ENCODE results near the gene F12. TPM values are rescaled to one million over a fixed set of nuclear protein-coding genes. Genes with fewer than 3 reads are reported as not detected.

The F12 gene
- polyA plus RNA-seq, 1 of the 3 experiments (the other 2 are of a cell fraction) = 4.3 TPM

DNA sequence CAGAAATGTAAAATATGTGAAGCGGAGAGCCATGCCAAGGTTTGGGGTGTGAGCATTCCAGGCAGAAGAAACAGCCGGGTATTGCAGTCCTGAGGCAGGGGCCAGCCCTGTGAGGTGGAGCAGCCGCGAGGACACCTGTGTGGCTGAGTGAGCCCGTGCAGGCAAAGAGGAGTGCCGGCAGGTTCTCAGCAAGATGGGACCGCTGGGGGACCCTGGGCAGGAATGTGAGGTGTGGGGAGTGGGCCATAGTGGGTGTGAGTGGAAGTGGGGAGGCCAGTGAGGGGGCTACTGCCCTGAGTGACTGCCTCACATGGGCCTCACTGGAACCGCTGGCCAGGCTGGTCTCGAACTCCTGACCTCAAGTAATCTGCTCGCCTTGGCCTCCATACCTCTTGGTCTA lies 29.1 kb upstream of the F12 start:
- Histone ChIP-seq H3K36me3 (replicated peaks in 1 of 2; ENCODE audit: control insufficient read depth in 1 of 2, insufficient read depth in 2 of 2, low read length in 1 of 2) (peaks cover 12 to 39% of the 10 kb centered on the region in 2 experiments), H2AFZ (ENCODE audit: low read depth) (no peak overlapping the region), H3K4me3 (ENCODE audit: low read depth in 2 of 2, low read length in 1 of 2) (no peak overlapping the region), H3K4me1 (ENCODE audit: control insufficient read depth in 1 of 2, insufficient read depth in 2 of 2, low read depth in 1 of 2, low read length in 1 of 2) (peaks cover 0 to 7% of the 10 kb centered on the region in 2 experiments; a peak in 1 of 4 replicates), H3F3A (replicated peaks; ENCODE audit: insufficient read depth) (peaks cover 10% of the 10 kb centered on the region), H3K9me3 (no peaks in the 10 kb centered on the region), H3K27me3 (ENCODE audit: insufficient read depth) (no peaks in the 10 kb centered on the region), H4K20me1 (ENCODE audit: insufficient read depth) (no peaks in the 10 kb centered on the region), H3K27ac (ENCODE audit: low read depth in 2 of 2, low read length in 1 of 2) (no peak overlapping the region), H3K9ac (no peak overlapping the region), H3K79me2 (ENCODE audit: insufficient read depth) (peaks cover 3% of the 10 kb centered on the region; the same call in 1 of the 2 replicates), H3K9me2 (no peaks in the 10 kb centered on the region), H3K4me2 (no peak overlapping the region)
- ChIA-PET CTCF (interaction anchor here (0.6 to 12.7 kb wide), 3 partner anchors 16 to 63 kb away, joined by 3 to 206 read pairs (median 4); partner anchors contain the start of gene PFN3), POLR2A (interaction anchor here (2.1 kb wide), 1 partner anchor 12 kb away, joined by 6 read pairs; the partner anchor contains the start of gene GRK6)
- no peak for DNase-seq
- 96% methylated on average over 9 of the region's 10 CpGs for WGBS (ENCODE audit: low lambda C conversion rate)
- TF ChIP-seq TCF12 (IDR thresholded peaks at IDR 0.05) (no peak), SIN3A (IDR thresholded peaks at IDR 0.05; ENCODE audit: borderline replicate concordance, low read depth, low read length) (no peak), FOSL2 (IDR thresholded peaks at IDR 0.05; ENCODE audit: borderline replicate concordance, low read depth) (no peak), SMC3 (IDR thresholded peaks at IDR 0.05; ENCODE audit: low read depth, low read length) (no peak), RAD21 (IDR thresholded peaks at IDR 0.05; ENCODE audit: low read length) (no peak), RCOR1 (IDR thresholded peaks at IDR 0.05; ENCODE audit: low read length) (no peak), RXRA (IDR thresholded peaks at IDR 0.05; ENCODE audit: borderline replicate concordance, low read depth) (no peak), MXI1 (IDR thresholded peaks at IDR 0.05; ENCODE audit: low read depth, low read length) (no peak), GABPA (IDR thresholded peaks at IDR 0.05; ENCODE audit: low read depth) (no peak)
- TF ChIP-seq, protein P1, sequence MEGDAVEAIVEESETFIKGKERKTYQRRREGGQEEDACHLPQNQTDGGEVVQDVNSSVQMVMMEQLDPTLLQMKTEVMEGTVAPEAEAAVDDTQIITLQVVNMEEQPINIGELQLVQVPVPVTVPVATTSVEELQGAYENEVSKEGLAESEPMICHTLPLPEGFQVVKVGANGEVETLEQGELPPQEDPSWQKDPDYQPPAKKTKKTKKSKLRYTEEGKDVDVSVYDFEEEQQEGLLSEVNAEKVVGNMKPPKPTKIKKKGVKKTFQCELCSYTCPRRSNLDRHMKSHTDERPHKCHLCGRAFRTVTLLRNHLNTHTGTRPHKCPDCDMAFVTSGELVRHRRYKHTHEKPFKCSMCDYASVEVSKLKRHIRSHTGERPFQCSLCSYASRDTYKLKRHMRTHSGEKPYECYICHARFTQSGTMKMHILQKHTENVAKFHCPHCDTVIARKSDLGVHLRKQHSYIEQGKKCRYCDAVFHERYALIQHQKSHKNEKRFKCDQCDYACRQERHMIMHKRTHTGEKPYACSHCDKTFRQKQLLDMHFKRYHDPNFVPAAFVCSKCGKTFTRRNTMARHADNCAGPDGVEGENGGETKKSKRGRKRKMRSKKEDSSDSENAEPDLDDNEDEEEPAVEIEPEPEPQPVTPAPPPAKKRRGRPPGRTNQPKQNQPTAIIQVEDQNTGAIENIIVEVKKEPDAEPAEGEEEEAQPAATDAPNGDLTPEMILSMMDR (IDR thresholded peaks at IDR 0.05) = no peak
- TF ChIP-seq, protein P2, sequence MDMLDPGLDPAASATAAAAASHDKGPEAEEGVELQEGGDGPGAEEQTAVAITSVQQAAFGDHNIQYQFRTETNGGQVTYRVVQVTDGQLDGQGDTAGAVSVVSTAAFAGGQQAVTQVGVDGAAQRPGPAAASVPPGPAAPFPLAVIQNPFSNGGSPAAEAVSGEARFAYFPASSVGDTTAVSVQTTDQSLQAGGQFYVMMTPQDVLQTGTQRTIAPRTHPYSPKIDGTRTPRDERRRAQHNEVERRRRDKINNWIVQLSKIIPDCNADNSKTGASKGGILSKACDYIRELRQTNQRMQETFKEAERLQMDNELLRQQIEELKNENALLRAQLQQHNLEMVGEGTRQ (IDR thresholded peaks at IDR 0.05; ENCODE audit: borderline replicate concordance, low read depth, low read length) = no peak

DNA sequence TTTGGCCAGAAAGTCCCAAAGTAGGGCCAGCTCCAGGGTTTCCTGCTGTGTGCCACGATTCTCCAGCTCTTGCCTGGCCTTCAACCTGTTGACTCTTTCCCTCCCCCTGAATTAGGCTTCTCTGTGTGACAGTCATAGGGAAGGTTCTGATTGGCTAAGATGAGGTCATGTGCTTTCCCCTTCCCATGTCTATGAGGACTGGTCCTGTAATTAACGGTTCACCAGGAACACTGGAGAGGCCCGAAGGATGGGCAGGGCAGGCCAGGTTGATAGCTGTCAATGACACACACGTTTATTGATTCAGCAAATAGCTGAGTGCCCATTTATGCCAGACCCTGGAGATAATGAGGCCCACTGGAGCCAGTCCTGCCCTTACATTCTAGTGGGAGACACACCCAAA lies 28.3 kb upstream of the F12 start:
- no peak overlapping the region for H3K4me3 ChIP-seq (ENCODE audit: low read depth in 2 of 2, low read length in 1 of 2)
- no peaks in the 10 kb centered on the region for H3K9me2 ChIP-seq
- CTCF ChIA-PET = interaction anchor here (0.7 to 2.8 kb wide), 6 partner anchors 9 to 34 kb away, joined by 3 to 15 read pairs (median 3); no protein-coding TSS in a partner anchor
- TF ChIP-seq, protein P3, sequence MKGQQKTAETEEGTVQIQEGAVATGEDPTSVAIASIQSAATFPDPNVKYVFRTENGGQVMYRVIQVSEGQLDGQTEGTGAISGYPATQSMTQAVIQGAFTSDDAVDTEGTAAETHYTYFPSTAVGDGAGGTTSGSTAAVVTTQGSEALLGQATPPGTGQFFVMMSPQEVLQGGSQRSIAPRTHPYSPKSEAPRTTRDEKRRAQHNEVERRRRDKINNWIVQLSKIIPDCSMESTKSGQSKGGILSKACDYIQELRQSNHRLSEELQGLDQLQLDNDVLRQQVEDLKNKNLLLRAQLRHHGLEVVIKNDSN (IDR thresholded peaks at IDR 0.05; ENCODE audit: borderline replicate concordance, low read depth) = peak; percentile 37; the same call in 1 of the 2 replicates
- no peak for TF ChIP-seq GATA2 (CRISPR knock-in tag; IDR thresholded peaks at IDR 0.05)
- no peak overlapping the region for H3K27ac ChIP-seq (ENCODE audit: low read depth in 2 of 2, low read length in 1 of 2)
- peaks cover 10% of the 10 kb centered on the region for H3F3A ChIP-seq (replicated peaks; ENCODE audit: insufficient read depth)
- no peak overlapping the region for H3K4me2 ChIP-seq
- H4K20me1 ChIP-seq (ENCODE audit: insufficient read depth) = no peaks in the 10 kb centered on the region
- 88% methylated on average over 4 of the region's 4 CpGs for WGBS (ENCODE audit: low lambda C conversion rate)
- no peaks in the 10 kb centered on the region for H3K9me3 ChIP-seq
- H3K27me3 ChIP-seq (ENCODE audit: insufficient read depth) = no peaks in the 10 kb centered on the region
- H3K9ac ChIP-seq = no peak overlapping the region
- DNase-seq = no peak
- peaks cover 0 to 7% of the 10 kb centered on the region in 2 experiments; a peak in 1 of 4 replicates for H3K4me1 ChIP-seq (ENCODE audit: control insufficient read depth in 1 of 2, insufficient read depth in 2 of 2, low read depth in 1 of 2, low read length in 1 of 2)
- POLR2A ChIA-PET = interaction anchor here (1.6 to 2.1 kb wide), 2 partner anchors 8 to 11 kb away, joined by 3 to 6 read pairs; partner anchors contain the start of gene GRK6
- peaks cover 12 to 42% of the 10 kb centered on the region in 2 experiments for H3K36me3 ChIP-seq (replicated peaks in 1 of 2; ENCODE audit: control insufficient read depth in 1 of 2, insufficient read depth in 2 of 2, low read length in 1 of 2)
- H3K79me2 ChIP-seq (ENCODE audit: insufficient read depth) = no peaks in the 10 kb centered on the region
- no peak overlapping the region for H2AFZ ChIP-seq (ENCODE audit: low read depth)
